GM12801 (cell line): ENCODE data around the gene ASB18.

Experiments used
- TF ChIP-seq, protein P1 (sequence below): IDR thresholded peaks from one replicate; pipeline ENCODE4 v1.5.1; 2011; ENCODE audit warnings: control low read depth; ENCODE audit not compliant: insufficient read length; ENCODE audit errors: extremely low read depth

Gene ASB18

DNA sequence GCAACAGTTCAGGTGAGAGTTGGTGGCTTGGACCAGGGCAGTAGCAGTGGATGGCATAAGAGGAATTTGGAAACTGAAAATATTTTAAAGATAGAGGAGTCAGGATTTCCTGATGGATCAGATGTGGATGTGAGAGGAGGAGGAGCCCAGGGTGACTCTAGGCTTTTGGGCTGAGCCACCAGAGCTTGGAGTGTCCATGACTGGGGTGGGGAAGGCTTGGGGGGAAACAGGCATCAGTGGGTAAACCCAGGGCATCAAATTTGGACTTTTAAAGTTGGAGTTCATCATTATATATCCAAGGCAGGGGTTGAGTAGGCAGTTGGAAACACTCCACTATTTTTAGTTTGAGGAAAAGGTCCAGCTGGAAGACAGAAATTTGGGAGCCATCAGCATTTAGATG lies 27.3 kb upstream of the ASB18 start:
- TF ChIP-seq, protein P1, sequence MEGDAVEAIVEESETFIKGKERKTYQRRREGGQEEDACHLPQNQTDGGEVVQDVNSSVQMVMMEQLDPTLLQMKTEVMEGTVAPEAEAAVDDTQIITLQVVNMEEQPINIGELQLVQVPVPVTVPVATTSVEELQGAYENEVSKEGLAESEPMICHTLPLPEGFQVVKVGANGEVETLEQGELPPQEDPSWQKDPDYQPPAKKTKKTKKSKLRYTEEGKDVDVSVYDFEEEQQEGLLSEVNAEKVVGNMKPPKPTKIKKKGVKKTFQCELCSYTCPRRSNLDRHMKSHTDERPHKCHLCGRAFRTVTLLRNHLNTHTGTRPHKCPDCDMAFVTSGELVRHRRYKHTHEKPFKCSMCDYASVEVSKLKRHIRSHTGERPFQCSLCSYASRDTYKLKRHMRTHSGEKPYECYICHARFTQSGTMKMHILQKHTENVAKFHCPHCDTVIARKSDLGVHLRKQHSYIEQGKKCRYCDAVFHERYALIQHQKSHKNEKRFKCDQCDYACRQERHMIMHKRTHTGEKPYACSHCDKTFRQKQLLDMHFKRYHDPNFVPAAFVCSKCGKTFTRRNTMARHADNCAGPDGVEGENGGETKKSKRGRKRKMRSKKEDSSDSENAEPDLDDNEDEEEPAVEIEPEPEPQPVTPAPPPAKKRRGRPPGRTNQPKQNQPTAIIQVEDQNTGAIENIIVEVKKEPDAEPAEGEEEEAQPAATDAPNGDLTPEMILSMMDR, result no peak

- TF ChIP-seq, protein P1, result no peak
Observed at GRCh38 chr2:236290742-236291425, 26.7 kb upstream of the ASB18 start.

GRCh38 chr2:236289766-236290462 lies 25.7 kb upstream of the ASB18 start:
- TF ChIP-seq, protein P1, result no peak

GRCh38 chr2:236287656-236288055 lies 23.4 kb upstream of the ASB18 start:
- TF ChIP-seq, protein P1, result no peak

GRCh38 chr2:236286873-236287545 lies 22.8 kb upstream of the ASB18 start:
- TF ChIP-seq, protein P1, result no peak

DNA sequence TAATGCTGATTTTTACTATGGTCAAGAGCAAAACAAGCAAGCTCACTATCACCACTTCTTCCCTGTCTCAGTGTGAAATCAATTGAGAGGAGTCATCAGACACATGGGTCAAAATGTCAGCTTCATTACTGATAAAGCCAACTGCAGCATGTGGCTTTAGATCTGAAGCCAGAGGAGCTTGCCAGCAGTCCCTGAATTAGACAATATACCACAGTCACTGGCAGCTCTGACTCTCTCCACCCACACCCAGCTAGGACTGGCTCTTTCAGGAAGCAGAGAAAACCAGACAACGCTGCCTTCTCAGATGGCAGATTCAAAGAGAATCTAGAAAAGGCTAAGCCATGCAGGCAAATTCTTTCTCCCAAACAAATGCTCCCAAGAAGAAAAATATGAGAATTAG lies 20.0 kb upstream of the ASB18 start:
- TF ChIP-seq, protein P1, result no peak

GRCh38 chr2:236282406-236282805 lies 18.2 kb upstream of the ASB18 start:
- TF ChIP-seq, protein P1, result no peak
